H1 (cell line): ENCODE results near the gene DES. TPM values are rescaled to one million over a fixed set of nuclear protein-coding genes. Genes with fewer than 3 reads are reported as not detected.

Source experiments
- CTCF ChIA-PET: fragments of 300-600 bp; sonication (Branson Sonifier 250); formaldehyde crosslinking; loops from one replicate; lab custom pipeline; 2021; ENCODE audit not compliant: partially characterized antibody; lab: Charles Lee
- POLR2A ChIA-PET: fragments of 300-600 bp; sonication (Branson Sonifier 250); formaldehyde crosslinking; loops from one replicate; lab custom pipeline; 2021; ENCODE audit warnings: inconsistent platforms; ENCODE audit not compliant: partially characterized antibody; lab: Charles Lee
- DNase-seq, 2 experiments: peaks; one replicate each; pipeline versions ENCODE4 v3.0.0 to v3.0.0-alpha.2; 2010 to 2022; ENCODE audit warnings: low spot score in 2 of 2, low read depth in 1 of 2, mixed read lengths in 1 of 2
- FAIRE-seq: peaks from 2 replicates; lab custom pipeline; 2011; peaks lifted over from hg19 to GRCh38; lab: Jason Lieb, UNC
- H2AFZ ChIP-seq: 2 replicates; pipeline ENCODE4 v1.8.1; 2012; ENCODE audit warnings: low read length, inconsistent platforms
- H2AK5ac ChIP-seq: 2 replicates; pipeline ENCODE4 v1.6.1; 2013; ENCODE audit warnings: low read depth, low read length
- H2BK120ac ChIP-seq: replicated peaks from 2 replicates; pipeline ENCODE3; 2013; ENCODE audit warnings: low read depth, low read length, inconsistent platforms
- H2BK12ac ChIP-seq: 2 replicates; pipeline ENCODE4 v1.6.1; 2013; ENCODE audit warnings: low read depth, low read length
- H2BK15ac ChIP-seq: 2 replicates; pipeline ENCODE4 v1.6.1; 2013; ENCODE audit warnings: low read length
- H2BK20ac ChIP-seq: 2 replicates; pipeline ENCODE4 v1.6.1; 2013; ENCODE audit warnings: low read length
- H2BK5ac ChIP-seq: 2 replicates; pipeline ENCODE4 v1.6.1; 2013; ENCODE audit warnings: low read depth, low read length
- H3K14ac ChIP-seq: 2 replicates; pipeline ENCODE4 v1.6.1; 2013; ENCODE audit warnings: inconsistent platforms; ENCODE audit not compliant: insufficient read length
- H3K18ac ChIP-seq: 2 replicates; pipeline ENCODE4 v1.6.1; 2013; ENCODE audit warnings: low read length; ENCODE audit errors: extremely low read depth
- H3K23ac ChIP-seq: 2 replicates; pipeline ENCODE4 v1.6.1; 2013; ENCODE audit warnings: inconsistent platforms; ENCODE audit not compliant: insufficient read length
- H3K23me2 ChIP-seq: 2 replicates; pipeline ENCODE4 v1.6.1; 2013; ENCODE audit warnings: low read depth, low read length
- H3K27ac ChIP-seq: 2 replicates; pipeline ENCODE4 v1.6.1; 2011; ENCODE audit warnings: low read depth, low read length, inconsistent platforms
- H3K27me3 ChIP-seq, 4 experiments: replicated peaks in 1 of 4; 1 replicate in 1 of 4; 2 replicates in 3 of 4; pipeline versions ENCODE4 v1.6.1 to v1.8.1; 2011 to 2013; ENCODE audit warnings: low read length in 3 of 4, mild to moderate bottlenecking in 3 of 4, inconsistent platforms in 2 of 4, mixed read lengths in 2 of 4, moderate library complexity in 1 of 4; ENCODE audit not compliant: control insufficient read depth in 3 of 4, insufficient read depth in 3 of 4; ENCODE audit errors: extremely low read depth in 1 of 4
- H3K36me3 ChIP-seq, 4 experiments: 2 replicates each; pipeline versions ENCODE4 v1.6.1 to v1.8.1; 2011 to 2013; ENCODE audit warnings: mild to moderate bottlenecking in 4 of 4, low read length in 3 of 4, moderate library complexity in 2 of 4, control low read depth in 1 of 4, inconsistent platforms in 1 of 4; ENCODE audit not compliant: insufficient read depth in 4 of 4, control insufficient read depth in 2 of 4
- H3K4ac ChIP-seq: replicated peaks from 2 replicates; pipeline ENCODE3; 2013; ENCODE audit warnings: low read length, low read depth, mixed read lengths, inconsistent platforms; ENCODE audit not compliant: insufficient read length
- H3K4me1 ChIP-seq, 4 experiments: replicated peaks in 1 of 4; 1 replicate in 1 of 4; 2 replicates in 3 of 4; pipeline versions ENCODE4 v1.6.1 to v1.8.1; 2011 to 2013; ENCODE audit warnings: low read length in 3 of 4, inconsistent platforms in 2 of 4, mixed read lengths in 1 of 4; ENCODE audit not compliant: insufficient read depth in 4 of 4, control insufficient read depth in 3 of 4
- H3K4me2 ChIP-seq, 2 experiments: 2 replicates each; pipeline versions ENCODE4 v1.6.1 to v1.8.1; 2011 to 2013; ENCODE audit warnings: low read depth in 2 of 2, low read length in 2 of 2, control low read depth in 1 of 2, inconsistent platforms in 1 of 2, mild to moderate bottlenecking in 1 of 2; ENCODE audit not compliant: insufficient read depth in 1 of 2
- H3K4me3 ChIP-seq, 4 experiments: fragments of 200-600, 300-600 bp in 1 of 4; sonication (generic), shearing (Covaris generic), sonication (Bioruptor Twin) in 1 of 4; 2 replicates each; pipeline versions ENCODE4 v1.5.1 to v1.8.1; 2011 to 2016; ENCODE audit warnings: low read length in 4 of 4, low read depth in 3 of 4, control low read depth in 2 of 4, inconsistent platforms in 2 of 4, mild to moderate bottlenecking in 2 of 4, mixed read lengths in 1 of 4, moderate library complexity in 1 of 4; ENCODE audit not compliant: insufficient read depth in 2 of 4; ENCODE audit errors: extremely low read depth in 1 of 4
- H3K56ac ChIP-seq: replicated peaks from 2 replicates; pipeline ENCODE3; 2013; ENCODE audit warnings: low read depth, mild to moderate bottlenecking, mixed read lengths, low read length, inconsistent platforms; ENCODE audit not compliant: insufficient read length
- H3K79me1 ChIP-seq: 2 replicates; pipeline ENCODE4 v1.6.1; 2013; ENCODE audit warnings: low read depth, low read length, control low read depth
- H3K79me2 ChIP-seq, 2 experiments: 2 replicates each; pipeline versions ENCODE4 v1.6.1 to v1.8.1; 2012 to 2013; ENCODE audit warnings: low read length in 2 of 2, mild to moderate bottlenecking in 2 of 2, inconsistent platforms in 1 of 2; ENCODE audit not compliant: insufficient read depth in 2 of 2, control insufficient read depth in 1 of 2
- H3K9ac ChIP-seq, 4 experiments: replicated peaks in 1 of 4; 1 replicate in 1 of 4; 2 replicates in 3 of 4; pipeline versions ENCODE4 v1.6.1 to v1.8.1; 2011 to 2013; ENCODE audit warnings: low read depth in 3 of 4, low read length in 3 of 4, control low read depth in 2 of 4, mild to moderate bottlenecking in 2 of 4, moderate library complexity in 2 of 4, inconsistent platforms in 1 of 4; ENCODE audit errors: extremely low read depth in 1 of 4
- H3K9me3 ChIP-seq, 2 experiments: 2 replicates each; pipeline versions ENCODE4 v1.6.1 to v1.8.1; 2012 to 2013; ENCODE audit warnings: mild to moderate bottlenecking in 2 of 2, moderate library complexity in 2 of 2, control low read depth in 1 of 2, inconsistent platforms in 1 of 2, low read depth in 1 of 2, low read length in 1 of 2, mixed read lengths in 1 of 2; ENCODE audit not compliant: insufficient read depth in 2 of 2
- H4K20me1 ChIP-seq, 2 experiments: replicated peaks in 1 of 2; 2 replicates each; pipeline versions ENCODE3 to v1.8.1; 2011 to 2013; ENCODE audit warnings: inconsistent platforms in 2 of 2, low read length in 2 of 2, mild to moderate bottlenecking in 1 of 2; ENCODE audit not compliant: insufficient read depth in 2 of 2, control insufficient read depth in 1 of 2
- H4K5ac ChIP-seq: 2 replicates; pipeline ENCODE4 v1.6.1; 2013; ENCODE audit warnings: low read length, low read depth, mixed read lengths, inconsistent platforms; ENCODE audit not compliant: insufficient read length
- H4K8ac ChIP-seq: 2 replicates; pipeline ENCODE4 v1.8.0; 2013; ENCODE audit warnings: mild to moderate bottlenecking, moderate library complexity, low read length, inconsistent platforms; ENCODE audit not compliant: insufficient read depth; ENCODE audit errors: extremely low read depth
- H4K91ac ChIP-seq: replicated peaks from 2 replicates; pipeline ENCODE3; 2013; ENCODE audit warnings: low read length, mixed read lengths, inconsistent platforms; ENCODE audit not compliant: insufficient read length
- BACH1 ChIP-seq: IDR thresholded peaks from 2 replicates; pipeline ENCODE4 v1.6.1; 2012; ENCODE audit warnings: low read length, improper control_type of control experiment
- KDM4A ChIP-seq: IDR thresholded peaks from one replicate; pipeline ENCODE4 v1.7.1; 2012; ENCODE audit warnings: low read depth, mild to moderate bottlenecking, moderate library complexity, low read length, inconsistent platforms; ENCODE audit not compliant: severe bottlenecking
- WGBS, 2 experiments: shearing (Covaris generic) in 1 of 2; methylation state at CpG; one replicate each; pipeline versions ENCODE4 v1.1.6 to v1.1.7; 2013 to 2015; ENCODE audit warnings: low lambda C conversion rate in 2 of 2, mixed read lengths in 2 of 2, inconsistent platforms in 1 of 2, low coverage in 1 of 2, missing lambda C conversion rate in 1 of 2; ENCODE audit not compliant: insufficient replicate concordance in 2 of 2, insufficient coverage in 1 of 2, insufficient read length in 1 of 2; ENCODE audit errors: extremely low coverage in 1 of 2, missing lambda C conversion rate in 1 of 2; 5-methylcytosine and 5-hydroxymethylcytosine counted together
- polyA plus RNA-seq, 7 experiments: library from polyadenylated mRNA; depleted of rRNA in 3 of 7; stranded (reverse) in 5 of 7; unstranded in 2 of 7; fragments of >200 nt in 5 of 7; fragments of 200-250 nt in 2 of 7; gene quantifications; 1 replicate in 5 of 7; 2 replicates in 1 of 7; 4 replicates in 1 of 7; pipeline versions ENCODE4 v1.2.1 to v1.2.3, GENCODE V29; 2011 to 2013; ENCODE audit warnings: missing spikeins in 2 of 7, mixed read lengths in 2 of 7
- total RNA-seq: library from RNA; stranded (reverse); fragmentation: NEBNext Ultra II Directional; extraction: Animal tissue kit (Norgen Biotek cat#: 25700); gene quantifications from 2 replicates; pipeline ENCODE4 v1.2.1, GENCODE V29; 2021

The DES gene
- total and polyA plus RNA-seq, 2 of the 8 experiments (the other 6 are each of a cell fraction or from before 2014, with no cell fraction given) = 1.8 to 4.3 TPM

GRCh38 chr2:219469186-219469724 is 51.1 kb downstream of the DES start:
- H2BK5ac ChIP-seq = no peak overlapping the region
- TF ChIP-seq BACH1 = 0 out of 2 replicates have a peak, but pooled peaks have one; percentile 32
- TF ChIP-seq KDM4A = no peak
- H4K20me1 ChIP-seq = peaks cover 0 to 3% of the 10 kb centered on the region in 2 experiments
- no peak overlapping the region; the same call in 1 of the 2 replicates for H4K8ac ChIP-seq
- no peak overlapping the region for H2AK5ac ChIP-seq
- H2BK12ac ChIP-seq = no peak overlapping the region
- no peaks in the 10 kb centered on the region for H3K23me2 ChIP-seq
- H3K18ac ChIP-seq = no peak overlapping the region
- H3K9ac ChIP-seq = no peak overlapping the region
- POLR2A ChIA-PET = interaction anchor here (1.3 to 2.1 kb wide), 4 partner anchors 10 to 57 kb away, joined by 3 to 4 read pairs (median 4); no protein-coding TSS in a partner anchor
- no peak overlapping the region for H4K91ac ChIP-seq
- H3K4me3 ChIP-seq = no peak overlapping the region
- H3K23ac ChIP-seq = no peak overlapping the region
- H3K36me3 ChIP-seq = no peaks in the 10 kb centered on the region
- H3K27me3 ChIP-seq = no peaks in the 10 kb centered on the region
- H2BK15ac ChIP-seq = no peak overlapping the region
- no peaks in the 10 kb centered on the region for H3K79me1 ChIP-seq
- no peak overlapping the region for H2BK120ac ChIP-seq
- no peak overlapping the region for H2AFZ ChIP-seq
- CTCF ChIA-PET = interaction anchor here (0.7 to 113.1 kb wide), 5 partner anchors 11 to 174 kb away, joined by 3 to 7248 read pairs (median 18); partner anchors contain the start of genes ASIC4, CHPF, DES and GMPPA
- no peak overlapping the region for H4K5ac ChIP-seq
- no peak overlapping the region for H3K56ac ChIP-seq
- H3K9me3 ChIP-seq = no peaks in the 10 kb centered on the region
- no peak for FAIRE-seq
- H3K27ac ChIP-seq = no peak overlapping the region
- H3K4me1 ChIP-seq = no peaks in the 10 kb centered on the region
- no peaks in the 10 kb centered on the region for H3K79me2 ChIP-seq
- no peak overlapping the region for H3K4ac ChIP-seq
- DNase-seq = no peak
- H2BK20ac ChIP-seq = no peak overlapping the region
- no peak overlapping the region for H3K14ac ChIP-seq
- 94% methylated on average over 15 of the region's 16 CpGs; no CpG with 5 or more reads in 1 of the 2 experiments for WGBS, 2 experiments
- no peak overlapping the region for H3K4me2 ChIP-seq
